HL-60 (cell line): ENCODE measurements around the gene CYB5R4.

Source experiments
- CTCF ChIP-seq: IDR thresholded peaks from one replicate; pipeline ENCODE4 v1.5.1; 2011; ENCODE audit warnings: low read length, control low read depth, inconsistent platforms; ENCODE audit not compliant: insufficient read depth
- GABPA ChIP-seq: IDR thresholded peaks from 2 replicates; pipeline ENCODE4 v1.6.1; 2012; ENCODE audit warnings: low read depth
- POLR2AphosphoS5 ChIP-seq: IDR thresholded peaks from 2 replicates; pipeline ENCODE4 v1.6.1; 2012; ENCODE audit warnings: low read depth
- SPI1 ChIP-seq: IDR thresholded peaks from 2 replicates; pipeline ENCODE4 v1.6.1; 2012; ENCODE audit warnings: low read depth, mild to moderate bottlenecking, borderline replicate concordance

DNA sequence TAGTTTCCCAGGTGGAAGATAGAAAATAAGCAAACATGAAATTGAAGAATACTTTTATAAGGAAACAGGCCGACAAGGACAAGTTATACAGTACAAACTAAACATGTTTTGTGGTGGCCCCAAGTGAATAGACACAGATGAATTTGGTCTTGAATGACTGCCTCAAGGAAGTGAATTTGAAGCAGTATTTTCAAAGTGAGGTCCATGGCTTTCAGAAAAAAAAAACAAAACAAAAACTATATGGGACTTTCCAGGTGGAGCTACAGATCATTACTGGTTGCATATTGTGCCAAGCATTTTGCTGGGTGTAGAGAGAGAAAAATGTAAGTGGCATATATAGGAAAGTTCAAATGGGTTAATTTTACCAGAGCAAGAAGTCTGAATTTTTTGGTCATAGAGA lies 68.8 kb downstream of the CYB5R4 start:
- TF ChIP-seq POLR2AphosphoS5 (no peak), CTCF (no peak), GABPA (no peak), SPI1 (no peak)
